ENCODE results near the gene SMPX. TPM values are rescaled to one million over a fixed set of nuclear protein-coding genes. Genes with fewer than 3 reads are reported as not detected.

SMPX gene
- polyA plus RNA-seq, 1 donor (not counting 4 experiments of a cell fraction or from before 2014, with no cell fraction given) = not detected

DNA sequence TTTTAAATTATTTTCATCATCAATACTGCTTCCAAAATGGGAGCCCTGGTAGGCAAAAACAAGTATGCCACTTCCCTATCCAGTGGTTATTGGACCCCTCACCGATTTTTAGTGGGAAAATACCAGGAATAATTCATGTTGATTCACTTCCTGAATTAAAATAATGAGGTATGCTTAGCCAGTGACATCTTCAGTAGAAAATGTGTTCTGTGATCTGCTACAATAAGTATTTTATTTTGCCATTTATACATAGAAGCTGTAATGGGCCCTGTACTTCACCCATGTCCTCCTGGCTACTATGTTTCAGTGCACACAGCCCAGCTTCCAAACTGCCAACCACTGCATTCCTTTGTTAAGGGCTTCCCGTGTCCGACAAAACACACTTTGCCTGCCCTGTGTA, 58.8 kb downstream of the SMPX start:
- H3K79me2 ChIP-seq (ENCODE audit: control insufficient read depth, insufficient read depth, low read length) = no peaks in the 10 kb centered on the region
- no peaks in the 10 kb centered on the region for H3K9me1 ChIP-seq (ENCODE audit: control insufficient read depth, extremely low read depth, insufficient read depth, low read length)
- H3K9ac ChIP-seq (ENCODE audit: control insufficient read depth, extremely low read depth, insufficient read depth, low read length) = no peak overlapping the region
- H3K9me3 ChIP-seq (ENCODE audit: control insufficient read depth, low read depth, low read length) = no peaks in the 10 kb centered on the region
- H3K36me3 ChIP-seq (ENCODE audit: control insufficient read depth in 2 of 2, extremely low read depth in 1 of 2, insufficient read depth in 2 of 2, low read length in 2 of 2) = no peaks in the 10 kb centered on the region
- H3K4me1 ChIP-seq (ENCODE audit: control insufficient read depth, extremely low read depth, insufficient read depth, low read length) = no peaks in the 10 kb centered on the region
- no peak overlapping the region for H2AFZ ChIP-seq (ENCODE audit: control insufficient read depth, low read length)
- H4K20me1 ChIP-seq (ENCODE audit: control insufficient read depth, extremely low read depth, insufficient read depth, low read length) = no peaks in the 10 kb centered on the region
- no peaks in the 10 kb centered on the region for H3K27me3 ChIP-seq (ENCODE audit: control insufficient read depth, extremely low read depth, insufficient read depth, low read length)
- no peak overlapping the region for H3K4me2 ChIP-seq (ENCODE audit: control insufficient read depth, extremely low read depth, insufficient read depth, low read depth, low read length)
- no peak overlapping the region for H3K4me3 ChIP-seq (ENCODE audit: control insufficient read depth in 2 of 3, extremely low read depth in 1 of 3, insufficient read depth in 2 of 3, low read depth in 1 of 3, low read length in 3 of 3)
- no peak overlapping the region for H3K27ac ChIP-seq (ENCODE audit: control insufficient read depth, insufficient read depth, low read length)
- dilution Hi-C loops (cut with MboI; ENCODE audit: extremely low pct_ligation_motif_present, low sequenced_read_pairs) = no loop called here
- DNase-seq (ENCODE audit: low read depth, low spot score) = no peak
- FAIRE-seq = no peak
- TF ChIP-seq EZH2 (IDR thresholded peaks at IDR 0.05; ENCODE audit: low read length) (no peak), CTCF (optimal IDR thresholded peaks at IDR 0.05 in 1 of 3, IDR thresholded peaks at IDR 0.05 in 1 of 3, conservative IDR thresholded peaks at IDR 0.05 in 1 of 3; ENCODE audit: extremely low read depth in 1 of 3, insufficient read depth in 2 of 3, low read length in 3 of 3) (no peak)

DNA sequence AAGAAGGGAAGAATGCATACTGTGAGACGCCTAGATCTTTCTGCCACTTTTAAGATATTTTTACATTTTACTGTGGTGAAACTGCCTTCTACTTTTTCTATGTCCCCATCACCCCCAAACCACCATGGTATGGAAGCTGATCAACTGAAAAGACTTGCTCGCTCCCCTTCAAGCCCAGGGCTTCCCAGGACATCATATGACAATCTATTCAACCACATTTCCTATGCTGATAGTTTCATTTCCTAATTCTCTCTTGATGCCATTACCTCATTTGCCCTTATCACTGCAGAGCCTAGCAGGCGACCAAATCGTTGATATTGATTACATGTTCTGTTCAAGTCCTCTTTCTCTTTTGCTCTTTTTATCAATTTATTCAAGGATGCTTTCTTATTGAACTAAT, 59.6 kb downstream of the SMPX start:
- Histone ChIP-seq H3K27me3 (ENCODE audit: control insufficient read depth, extremely low read depth, insufficient read depth, low read length) (no peaks in the 10 kb centered on the region), H3K79me2 (ENCODE audit: control insufficient read depth, insufficient read depth, low read length) (no peaks in the 10 kb centered on the region), H2AFZ (ENCODE audit: control insufficient read depth, low read length) (no peak overlapping the region), H3K9me3 (ENCODE audit: control insufficient read depth, low read depth, low read length) (no peaks in the 10 kb centered on the region), H4K20me1 (ENCODE audit: control insufficient read depth, extremely low read depth, insufficient read depth, low read length) (no peaks in the 10 kb centered on the region), H3K4me3 (ENCODE audit: control insufficient read depth in 2 of 3, extremely low read depth in 1 of 3, insufficient read depth in 2 of 3, low read depth in 1 of 3, low read length in 3 of 3) (no peak overlapping the region), H3K4me1 (ENCODE audit: control insufficient read depth, extremely low read depth, insufficient read depth, low read length) (no peaks in the 10 kb centered on the region), H3K27ac (ENCODE audit: control insufficient read depth, insufficient read depth, low read length) (no peak overlapping the region), H3K4me2 (ENCODE audit: control insufficient read depth, extremely low read depth, insufficient read depth, low read depth, low read length) (no peak overlapping the region), H3K9me1 (ENCODE audit: control insufficient read depth, extremely low read depth, insufficient read depth, low read length) (no peaks in the 10 kb centered on the region), H3K36me3 (ENCODE audit: control insufficient read depth in 2 of 2, extremely low read depth in 1 of 2, insufficient read depth in 2 of 2, low read length in 2 of 2) (no peaks in the 10 kb centered on the region), H3K9ac (ENCODE audit: control insufficient read depth, extremely low read depth, insufficient read depth, low read length) (no peak overlapping the region)
- DNase-seq (ENCODE audit: low read depth, low spot score) (no peak), FAIRE-seq (no peak)
- TF ChIP-seq EZH2 (IDR thresholded peaks at IDR 0.05; ENCODE audit: low read length) = no peak
- no peak for TF ChIP-seq CTCF (optimal IDR thresholded peaks at IDR 0.05 in 1 of 3, IDR thresholded peaks at IDR 0.05 in 1 of 3, conservative IDR thresholded peaks at IDR 0.05 in 1 of 3; ENCODE audit: extremely low read depth in 1 of 3, insufficient read depth in 2 of 3, low read length in 3 of 3)
- dilution Hi-C loops (cut with MboI; ENCODE audit: extremely low pct_ligation_motif_present, low sequenced_read_pairs) = no loop called here
